ENCODE results near the gene PPCDC. TPM values are rescaled to one million over a fixed set of nuclear protein-coding genes. Genes with fewer than 3 reads are reported as not detected.
"Not testable (repeated sequence)": the region's sequence is repeated elsewhere in the genome, so short reads cannot be mapped to it uniquely, and the experiment has no call there.

The PPCDC gene
- total RNA-seq, 3 donors from 2014 or later = 15.4 to 17.9 (median 17.8) TPM

GRCh38 chr15:75081150-75081549, 57.8 kb downstream of the PPCDC start:
- Mint-ChIP-seq H3K9me3 (peaks cover 13% of the 10 kb centered on the region), H3K36me3 (ENCODE audit: insufficient read depth) (peaks cover 4% of the 10 kb centered on the region)
- no peak for ATAC-seq

GRCh38 chr15:75082689-75083088, 59.3 kb downstream of the PPCDC start:
- no peak for ATAC-seq
- Mint-ChIP-seq H3K27me3 (ENCODE audit: low read depth) (no peaks in the 10 kb centered on the region), H3K36me3 (ENCODE audit: insufficient read depth) (peaks cover 4% of the 10 kb centered on the region), H3K4me1 (ENCODE audit: low read depth) (peaks cover 5% of the 10 kb centered on the region), H3K9me3 (peaks cover 22% of the 10 kb centered on the region), H3K4me3 (no peak overlapping the region)
- no peak for DNase-seq

More at GRCh38 chr15:75081150-75081549, 57.8 kb downstream of the PPCDC start:
- DNase-seq = no peak
- H3K4me1 Mint-ChIP-seq (ENCODE audit: low read depth) = peaks cover 8% of the 10 kb centered on the region
- no peak overlapping the region for H3K4me3 Mint-ChIP-seq
- H3K27me3 Mint-ChIP-seq (ENCODE audit: low read depth) = no peaks in the 10 kb centered on the region

- H3K36me3 Mint-ChIP-seq (ENCODE audit: insufficient read depth); H3K4me3 Mint-ChIP-seq; DNase-seq; H3K4me1 Mint-ChIP-seq (ENCODE audit: low read depth); H3K27me3 Mint-ChIP-seq (ENCODE audit: low read depth); ATAC-seq: not testable (repeated sequence)
- H3K9me3 Mint-ChIP-seq = peaks cover 22% of the 10 kb centered on the region
These were observed 62.3 kb downstream of the PPCDC start for GRCh38 chr15:75085708-75086107.

GRCh38 chr15:75089456-75090387, 66.3 kb downstream of the PPCDC start:
- H3K4me1 Mint-ChIP-seq (ENCODE audit: low read depth) = peaks cover 9% of the 10 kb centered on the region
- ATAC-seq (no peak), DNase-seq (no peak)
- peaks cover 21% of the 10 kb centered on the region for H3K9me3 Mint-ChIP-seq
- H3K4me3 Mint-ChIP-seq = no peak overlapping the region
- H3K27me3 Mint-ChIP-seq (ENCODE audit: low read depth) = no peaks in the 10 kb centered on the region
- peaks cover 5% of the 10 kb centered on the region for H3K36me3 Mint-ChIP-seq (ENCODE audit: insufficient read depth)

- ATAC-seq (no peak), DNase-seq (no peak)
- no peaks in the 10 kb centered on the region for H3K27me3 Mint-ChIP-seq (ENCODE audit: low read depth)
- peaks cover 11% of the 10 kb centered on the region for H3K4me1 Mint-ChIP-seq (ENCODE audit: low read depth)
- H3K9me3 Mint-ChIP-seq = peaks cover 15% of the 10 kb centered on the region
- H3K36me3 Mint-ChIP-seq (ENCODE audit: insufficient read depth) = peaks cover 5% of the 10 kb centered on the region
- no peak overlapping the region for H3K4me3 Mint-ChIP-seq
These were observed 67.0 kb downstream of the PPCDC start for GRCh38 chr15:75090388-75090734.

GRCh38 chr15:75091814-75092213, 68.4 kb downstream of the PPCDC start:
- peak; percentile 95 to 97 for ATAC-seq
- no peaks in the 10 kb centered on the region for H3K27me3 Mint-ChIP-seq (ENCODE audit: low read depth)
- peaks cover 3% of the 10 kb centered on the region for H3K36me3 Mint-ChIP-seq (ENCODE audit: insufficient read depth)
- peaks cover 4% of the 10 kb centered on the region for H3K9me3 Mint-ChIP-seq
- DNase-seq = no peak
- H3K4me3 Mint-ChIP-seq = no peak overlapping the region
- peaks cover 16% of the 10 kb centered on the region for H3K4me1 Mint-ChIP-seq (ENCODE audit: low read depth)

- H3K36me3 Mint-ChIP-seq (ENCODE audit: insufficient read depth); ATAC-seq; H3K27me3 Mint-ChIP-seq (ENCODE audit: low read depth); H3K4me3 Mint-ChIP-seq; DNase-seq; H3K9me3 Mint-ChIP-seq: not testable (repeated sequence)
- H3K4me1 Mint-ChIP-seq (ENCODE audit: low read depth) = peaks cover 16% of the 10 kb centered on the region
These were observed 71.6 kb downstream of the PPCDC start for GRCh38 chr15:75094961-75095478.

GRCh38 chr15:75095594-75095993, 72.2 kb downstream of the PPCDC start:
- Mint-ChIP-seq H3K27me3 (ENCODE audit: low read depth) (no peaks in the 10 kb centered on the region), H3K4me3 (no peak overlapping the region), H3K4me1 (ENCODE audit: low read depth) (peaks cover 16% of the 10 kb centered on the region), H3K9me3 (no peaks in the 10 kb centered on the region), H3K36me3 (ENCODE audit: insufficient read depth) (peaks cover 3% of the 10 kb centered on the region)
- DNase-seq (no peak), ATAC-seq (no peak)

- H3K9me3 Mint-ChIP-seq = no peaks in the 10 kb centered on the region
- no peaks in the 10 kb centered on the region for H3K27me3 Mint-ChIP-seq (ENCODE audit: low read depth)
- no peak for DNase-seq
- H3K4me3 Mint-ChIP-seq = no peak overlapping the region
- H3K36me3 Mint-ChIP-seq (ENCODE audit: insufficient read depth) = peaks cover 2% of the 10 kb centered on the region
- no peak for ATAC-seq
- H3K4me1 Mint-ChIP-seq (ENCODE audit: low read depth) = peaks cover 6% of the 10 kb centered on the region
These were observed 74.5 kb downstream of the PPCDC start for GRCh38 chr15:75097939-75098338.

- Mint-ChIP-seq H3K36me3 (ENCODE audit: insufficient read depth) (peaks cover 2% of the 10 kb centered on the region), H3K4me3 (no peak overlapping the region), H3K9me3 (no peaks in the 10 kb centered on the region), H3K27me3 (ENCODE audit: low read depth) (no peaks in the 10 kb centered on the region), H3K4me1 (ENCODE audit: low read depth) (peaks cover 6% of the 10 kb centered on the region)
- no peak for DNase-seq
- ATAC-seq = no peak
These were observed 75.0 kb downstream of the PPCDC start for GRCh38 chr15:75098404-75098803.

Other genes with a start within 250 kb of the PPCDC start
- gene CSK, start 241.5 kb upstream of the PPCDC start, total RNA-seq = 100 to 1,000 TPM; 368 to 412 (median 397) TPM
- under 1 TPM; 0.30 to 0.55 (median 0.40) TPM for gene LMAN1L, start 210.8 kb upstream of the PPCDC start, total RNA-seq
- gene CPLX3, start 197.0 kb upstream of the PPCDC start, total RNA-seq = under 1 TPM in 2 of 3 donors, not detected in 1; 0.23 to 0.32 TPM
- gene ULK3, start 180.4 kb upstream of the PPCDC start, total RNA-seq = 10 to 100 TPM; 52.8 to 64.7 (median 64.0) TPM
- 10 to 100 TPM; 81.7 to 91.0 (median 82.9) TPM for gene SCAMP2, start 150.2 kb upstream of the PPCDC start, total RNA-seq
- 10 to 100 TPM; 37.4 to 53.1 (median 46.6) TPM for gene MPI, start 133.5 kb upstream of the PPCDC start, total RNA-seq
- gene FAM219B, start 116.7 kb upstream of the PPCDC start, total RNA-seq = 10 to 100 TPM; 23.6 to 26.6 (median 26.4) TPM
- 100 to 1,000 TPM; 257 to 291 (median 290) TPM for gene COX5A, start 85.5 kb upstream of the PPCDC start, total RNA-seq
- 10 to 100 TPM; 10.7 to 15.1 (median 13.3) TPM for gene RPP25, start 66.8 kb upstream of the PPCDC start, total RNA-seq
- 1 to 10 TPM in 2 of 3 donors, under 1 TPM in 1; 0.90 to 6.7 (median 1.8) TPM for gene SCAMP5, start 28.0 kb upstream of the PPCDC start, total RNA-seq
- gene C15orf39, start 178.3 kb downstream of the PPCDC start, total RNA-seq = 10 to 100 TPM; 49.9 to 68.7 (median 62.0) TPM
- gene GOLGA6C, start 234.7 kb downstream of the PPCDC start, total RNA-seq = not detected